SK-N-SH (cell line): ENCODE results near the gene POLN.

Source experiments
- MAX ChIP-seq: IDR thresholded peaks from 2 replicates; pipeline ENCODE4 v1.4.0; 2012; ENCODE audit warnings: low read depth
- NFIC ChIP-seq: IDR thresholded peaks from 2 replicates; pipeline ENCODE4 v1.4.0; 2012; ENCODE audit warnings: borderline replicate concordance
- TAF1 ChIP-seq: IDR thresholded peaks from 2 replicates; pipeline ENCODE4 v1.6.1; 2012; ENCODE audit warnings: low read depth, mild to moderate bottlenecking, low read length, moderate library complexity, borderline replicate concordance
- YY1 ChIP-seq: IDR thresholded peaks from 2 replicates; pipeline ENCODE4 v1.4.0; 2012; ENCODE audit warnings: low read depth, mild to moderate bottlenecking

- TF ChIP-seq YY1 (no peak), TAF1 (no peak), MAX (no peak), NFIC (no peak)
These were observed 163.3 kb downstream of the POLN start for GRCh38 chr4:2078584-2078983.
